Neural cell (in vitro differentiated cells): ENCODE data around the gene SAYSD1.

ENCODE experiments used
- EP300 ChIP-seq: fragments of 450-650 bp; conservative IDR thresholded peaks from 2 replicates; pipeline ENCODE4 v1.6.1; 2014; ENCODE audit warnings: antibody characterized with exemption, mild to moderate bottlenecking, moderate library complexity; ENCODE audit not compliant: poor library complexity, severe bottlenecking
- POLR2AphosphoS5 ChIP-seq: IDR thresholded peaks from 2 replicates; pipeline ENCODE4 v1.6.1; 2012
- RAD21 ChIP-seq: fragments of 450-650 bp; conservative IDR thresholded peaks from 2 replicates; pipeline ENCODE4 v1.6.1; 2014; ENCODE audit warnings: antibody characterized with exemption, mild to moderate bottlenecking, moderate library complexity
- TAF1 ChIP-seq: IDR thresholded peaks from 2 replicates; pipeline ENCODE4 v1.6.1; 2012; ENCODE audit warnings: low read depth
- TF ChIP-seq, protein P1 (sequence below): fragments of 450-650 bp; IDR thresholded peaks from 2 replicates; pipeline ENCODE4 v1.5.1; 2014; ENCODE audit warnings: antibody characterized with exemption, mild to moderate bottlenecking, moderate library complexity; ENCODE audit not compliant: poor library complexity, severe bottlenecking

DNA sequence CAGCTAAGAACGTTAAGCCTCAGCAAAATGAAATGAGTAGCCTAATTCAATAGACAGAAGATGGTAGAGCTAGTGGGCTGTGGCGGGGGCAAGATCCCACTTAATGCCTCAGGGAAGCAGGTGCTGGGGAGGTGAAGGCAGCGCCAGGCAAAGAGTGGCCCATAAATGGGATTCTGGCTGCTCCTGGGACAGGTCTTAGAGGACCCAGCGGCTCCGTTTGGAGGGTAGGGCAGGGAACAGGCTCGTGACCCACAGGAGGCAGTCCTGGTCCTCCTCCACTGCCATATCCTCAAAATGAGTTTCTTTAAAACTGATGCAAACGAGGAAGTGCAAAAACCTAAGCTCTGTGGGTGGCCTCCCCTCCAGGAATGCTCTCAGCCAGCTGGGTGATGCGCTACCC, 32.7 kb downstream of the SAYSD1 start:
- TF ChIP-seq RAD21 (no peak), TAF1 (no peak), EP300 (no peak), POLR2AphosphoS5 (no peak)
- TF ChIP-seq, protein P1, sequence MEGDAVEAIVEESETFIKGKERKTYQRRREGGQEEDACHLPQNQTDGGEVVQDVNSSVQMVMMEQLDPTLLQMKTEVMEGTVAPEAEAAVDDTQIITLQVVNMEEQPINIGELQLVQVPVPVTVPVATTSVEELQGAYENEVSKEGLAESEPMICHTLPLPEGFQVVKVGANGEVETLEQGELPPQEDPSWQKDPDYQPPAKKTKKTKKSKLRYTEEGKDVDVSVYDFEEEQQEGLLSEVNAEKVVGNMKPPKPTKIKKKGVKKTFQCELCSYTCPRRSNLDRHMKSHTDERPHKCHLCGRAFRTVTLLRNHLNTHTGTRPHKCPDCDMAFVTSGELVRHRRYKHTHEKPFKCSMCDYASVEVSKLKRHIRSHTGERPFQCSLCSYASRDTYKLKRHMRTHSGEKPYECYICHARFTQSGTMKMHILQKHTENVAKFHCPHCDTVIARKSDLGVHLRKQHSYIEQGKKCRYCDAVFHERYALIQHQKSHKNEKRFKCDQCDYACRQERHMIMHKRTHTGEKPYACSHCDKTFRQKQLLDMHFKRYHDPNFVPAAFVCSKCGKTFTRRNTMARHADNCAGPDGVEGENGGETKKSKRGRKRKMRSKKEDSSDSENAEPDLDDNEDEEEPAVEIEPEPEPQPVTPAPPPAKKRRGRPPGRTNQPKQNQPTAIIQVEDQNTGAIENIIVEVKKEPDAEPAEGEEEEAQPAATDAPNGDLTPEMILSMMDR = no peak
